Stimulated activated CD8-positive, alpha-beta memory T cell treated with anti-CD3 and anti-CD28 coated beads, Interleukin-7, amount 100 ng/mL, for 1 hour (primary cell): ENCODE results near the gene TP53BP2.
"Not testable (repeated sequence)": the region's sequence is repeated elsewhere in the genome, so short reads cannot be mapped to it uniquely, and the experiment has no call there.

Experiments used
- DNase-seq, 2 donors: peaks; one replicate each; pipeline ENCODE4 v3.0.0-alpha.2; 2020; ENCODE audit warnings: low read depth in 2 of 2

TP53BP2 gene, protein sequence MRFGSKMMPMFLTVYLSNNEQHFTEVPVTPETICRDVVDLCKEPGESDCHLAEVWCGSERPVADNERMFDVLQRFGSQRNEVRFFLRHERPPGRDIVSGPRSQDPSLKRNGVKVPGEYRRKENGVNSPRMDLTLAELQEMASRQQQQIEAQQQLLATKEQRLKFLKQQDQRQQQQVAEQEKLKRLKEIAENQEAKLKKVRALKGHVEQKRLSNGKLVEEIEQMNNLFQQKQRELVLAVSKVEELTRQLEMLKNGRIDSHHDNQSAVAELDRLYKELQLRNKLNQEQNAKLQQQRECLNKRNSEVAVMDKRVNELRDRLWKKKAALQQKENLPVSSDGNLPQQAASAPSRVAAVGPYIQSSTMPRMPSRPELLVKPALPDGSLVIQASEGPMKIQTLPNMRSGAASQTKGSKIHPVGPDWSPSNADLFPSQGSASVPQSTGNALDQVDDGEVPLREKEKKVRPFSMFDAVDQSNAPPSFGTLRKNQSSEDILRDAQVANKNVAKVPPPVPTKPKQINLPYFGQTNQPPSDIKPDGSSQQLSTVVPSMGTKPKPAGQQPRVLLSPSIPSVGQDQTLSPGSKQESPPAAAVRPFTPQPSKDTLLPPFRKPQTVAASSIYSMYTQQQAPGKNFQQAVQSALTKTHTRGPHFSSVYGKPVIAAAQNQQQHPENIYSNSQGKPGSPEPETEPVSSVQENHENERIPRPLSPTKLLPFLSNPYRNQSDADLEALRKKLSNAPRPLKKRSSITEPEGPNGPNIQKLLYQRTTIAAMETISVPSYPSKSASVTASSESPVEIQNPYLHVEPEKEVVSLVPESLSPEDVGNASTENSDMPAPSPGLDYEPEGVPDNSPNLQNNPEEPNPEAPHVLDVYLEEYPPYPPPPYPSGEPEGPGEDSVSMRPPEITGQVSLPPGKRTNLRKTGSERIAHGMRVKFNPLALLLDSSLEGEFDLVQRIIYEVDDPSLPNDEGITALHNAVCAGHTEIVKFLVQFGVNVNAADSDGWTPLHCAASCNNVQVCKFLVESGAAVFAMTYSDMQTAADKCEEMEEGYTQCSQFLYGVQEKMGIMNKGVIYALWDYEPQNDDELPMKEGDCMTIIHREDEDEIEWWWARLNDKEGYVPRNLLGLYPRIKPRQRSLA

DNA sequence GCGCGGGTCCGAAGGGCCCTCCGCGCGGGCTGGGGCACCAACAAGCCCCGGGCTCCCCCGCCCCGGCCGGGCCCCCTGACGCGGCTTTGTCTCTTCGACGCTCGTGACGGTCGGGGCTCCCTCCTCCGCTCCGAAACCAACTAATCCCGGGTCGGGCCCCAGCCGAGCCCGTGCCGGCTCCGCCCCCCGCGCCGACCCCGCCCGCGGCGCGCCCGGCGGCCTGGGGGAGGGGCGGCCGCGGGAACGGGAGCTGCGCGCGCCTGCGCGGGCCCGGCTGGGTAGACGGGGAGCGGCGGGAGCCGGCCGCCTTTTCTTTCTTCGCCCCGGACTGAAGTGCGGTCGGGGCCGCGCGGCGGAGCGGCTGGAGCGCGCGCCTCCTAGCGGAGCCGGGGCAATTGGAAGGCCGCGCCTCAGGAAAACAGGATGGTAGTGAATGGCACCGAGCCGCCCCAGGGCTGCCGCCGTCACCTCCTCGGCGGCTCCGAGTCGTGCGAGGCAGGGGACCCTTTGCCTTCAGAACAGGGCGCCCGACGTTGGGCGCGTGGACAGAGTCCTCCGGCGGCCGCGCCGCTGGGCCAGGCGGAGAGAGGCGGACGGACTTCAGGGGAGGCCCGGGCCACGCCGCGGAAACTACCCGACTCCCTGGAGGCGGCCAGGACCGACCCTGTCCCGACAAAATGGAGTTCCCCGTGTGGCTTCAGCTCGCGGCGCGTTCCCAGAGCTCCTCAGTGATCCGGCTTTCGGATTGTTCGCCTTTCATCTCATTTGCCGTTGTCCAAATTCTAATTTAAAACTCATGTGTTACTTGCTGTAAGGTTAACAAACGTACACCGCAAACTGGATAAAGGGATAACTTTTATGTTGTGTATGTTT lies at the start of gene TP53BP2:
TSS of gene TP53BP2 (minus strand) at position 138 of the 873 bp plus-strand sequence. CDS start 267 bp downstream, outside the sequence.
- DNase-seq, result peak; percentile 69

DNA sequence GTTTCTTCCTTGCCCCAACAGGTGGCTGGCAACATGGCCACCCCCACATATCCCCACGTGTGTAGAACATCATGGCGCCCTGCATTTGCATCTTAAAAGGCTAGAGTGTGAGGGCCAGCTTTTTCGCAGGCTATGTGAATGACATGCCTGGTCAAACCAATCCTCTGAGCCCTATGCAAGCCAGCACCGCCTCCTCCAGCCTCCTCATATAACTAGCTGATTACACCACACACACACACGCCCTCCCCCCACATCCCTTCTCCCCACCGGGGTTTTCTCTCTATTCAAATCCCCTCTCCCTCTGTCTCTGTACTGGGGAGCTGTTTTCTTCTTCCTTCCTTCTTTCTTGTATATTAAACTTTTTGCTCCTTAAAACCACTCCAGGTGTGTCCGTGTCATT lies 44.7 kb upstream of the TP53BP2 start:
- not testable (repeated sequence) for DNase-seq

DNA sequence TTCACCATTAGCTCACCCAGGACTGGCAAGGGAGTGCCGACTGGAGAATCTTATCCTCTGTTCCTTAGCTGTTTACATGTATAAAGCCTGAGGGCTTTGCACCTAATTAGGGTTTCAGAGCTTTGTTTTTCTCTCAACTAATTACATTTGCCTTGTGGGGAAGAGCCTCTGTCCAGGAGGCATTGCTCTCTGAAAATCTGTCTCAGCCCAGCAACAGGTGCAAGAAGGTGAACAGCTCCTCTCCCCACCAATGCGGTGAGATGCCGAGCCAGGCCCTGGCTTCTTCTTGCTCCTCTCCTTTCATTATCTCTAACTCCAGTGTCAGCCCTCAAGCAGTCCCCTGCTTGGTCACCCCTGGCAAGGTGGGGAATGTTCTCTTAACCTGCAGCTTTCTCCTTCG lies 43.6 kb upstream of the TP53BP2 start:
- DNase-seq, result not testable (repeated sequence)

DNA sequence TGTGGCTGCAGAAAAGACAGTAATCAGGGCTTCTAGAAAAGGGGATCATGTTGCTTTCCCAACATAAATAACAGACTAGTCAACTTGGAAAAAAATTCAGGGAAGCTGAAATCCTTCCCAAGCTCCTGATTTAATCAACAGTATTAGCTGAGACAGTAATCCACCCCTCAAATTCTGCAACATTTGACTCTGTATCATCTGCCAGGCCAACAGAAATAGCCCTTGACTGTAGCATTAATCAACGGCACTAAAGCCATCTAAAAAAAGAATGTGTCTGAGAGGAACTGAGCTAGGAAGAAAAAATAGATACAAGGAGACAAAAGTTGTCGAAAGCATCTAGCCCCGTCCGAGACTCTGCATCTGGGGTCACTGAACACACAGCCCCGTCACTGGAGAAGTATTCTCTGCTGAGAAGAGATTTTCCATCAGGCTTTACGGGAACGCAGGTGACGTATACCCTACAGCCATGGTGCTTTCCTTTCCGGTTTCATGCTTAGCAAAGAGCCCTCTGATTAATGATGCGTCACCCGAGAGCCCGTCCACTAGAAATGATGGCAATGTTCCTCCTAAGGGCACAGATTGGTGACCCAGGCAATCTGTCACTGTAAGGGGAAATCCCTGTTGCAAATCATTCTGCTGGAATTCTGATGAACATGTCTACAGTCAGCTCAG lies 42.1 kb upstream of the TP53BP2 start:
- DNase-seq, result no peak

DNA sequence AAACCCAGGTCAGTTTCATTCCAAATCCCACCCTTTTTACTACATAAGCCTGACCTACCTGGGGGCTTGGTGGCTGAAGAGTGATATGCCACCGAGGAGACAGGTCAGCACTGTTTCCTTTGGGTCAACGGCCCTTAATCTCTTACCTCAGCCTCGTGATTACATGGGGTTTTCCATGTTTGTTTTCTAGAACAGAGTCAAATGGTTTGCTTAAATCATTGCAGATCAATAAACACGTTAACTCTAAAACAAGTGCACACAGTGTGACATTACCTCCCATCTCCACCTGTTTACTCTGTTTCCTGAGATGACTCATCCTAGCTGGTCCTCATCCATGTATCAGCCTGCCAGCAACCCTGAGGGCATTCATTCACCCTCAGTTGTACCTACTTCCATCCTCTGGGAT lies 40.8 kb upstream of the TP53BP2 start:
- no peak for DNase-seq

DNA sequence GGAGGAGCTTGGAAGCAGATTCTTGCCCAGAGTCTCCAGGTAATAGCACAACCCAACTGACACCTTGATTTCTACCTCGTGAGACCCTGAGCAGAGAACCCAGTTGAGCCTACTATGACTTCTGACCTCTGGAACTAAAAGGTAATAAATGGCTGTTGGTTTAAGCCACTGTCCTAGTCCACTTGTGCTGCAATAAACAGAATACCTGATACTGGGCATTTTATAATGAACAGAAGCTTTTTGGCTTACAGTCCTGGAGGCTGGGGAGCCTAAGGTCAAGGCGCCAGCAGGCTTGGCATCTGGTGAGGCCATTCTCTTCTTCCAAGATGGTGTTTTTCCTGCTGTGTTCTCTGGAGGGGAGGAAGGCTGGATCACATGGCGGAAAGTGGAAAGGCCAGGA lies 39.9 kb upstream of the TP53BP2 start:
- no peak for DNase-seq

DNA sequence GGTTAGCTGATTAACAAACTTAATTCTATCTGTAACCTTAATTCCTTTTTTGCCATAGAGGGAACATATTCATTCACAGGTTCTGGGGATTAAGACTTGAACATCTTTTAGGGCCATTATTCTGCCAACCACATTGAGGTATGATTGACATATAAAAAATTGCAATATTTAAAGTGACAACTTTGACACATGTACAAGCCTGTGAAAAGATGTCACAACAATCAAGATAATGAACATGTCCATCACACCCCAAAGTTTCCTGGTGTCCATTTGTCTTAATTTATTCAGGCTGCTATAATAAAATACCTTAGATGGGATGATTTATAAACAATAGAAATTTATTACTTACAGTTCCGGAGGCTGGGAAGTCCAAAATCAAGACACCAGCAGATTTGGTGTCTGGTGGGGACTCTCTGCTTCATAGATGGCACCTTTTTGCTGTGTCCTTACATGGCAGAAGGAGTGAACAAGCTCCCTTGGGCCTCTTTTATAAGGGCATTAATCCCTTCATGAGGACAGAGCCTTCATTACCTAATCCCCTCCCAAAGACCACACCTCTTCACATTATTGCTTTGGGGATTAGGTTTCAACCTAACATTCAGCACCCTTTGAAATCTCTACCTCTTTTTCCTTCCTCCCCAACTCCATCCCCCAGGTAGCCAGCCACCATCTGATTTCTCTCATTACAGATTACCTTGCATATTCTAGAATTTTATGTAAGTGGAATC lies 33.0 kb upstream of the TP53BP2 start:
- no peak for DNase-seq

DNA sequence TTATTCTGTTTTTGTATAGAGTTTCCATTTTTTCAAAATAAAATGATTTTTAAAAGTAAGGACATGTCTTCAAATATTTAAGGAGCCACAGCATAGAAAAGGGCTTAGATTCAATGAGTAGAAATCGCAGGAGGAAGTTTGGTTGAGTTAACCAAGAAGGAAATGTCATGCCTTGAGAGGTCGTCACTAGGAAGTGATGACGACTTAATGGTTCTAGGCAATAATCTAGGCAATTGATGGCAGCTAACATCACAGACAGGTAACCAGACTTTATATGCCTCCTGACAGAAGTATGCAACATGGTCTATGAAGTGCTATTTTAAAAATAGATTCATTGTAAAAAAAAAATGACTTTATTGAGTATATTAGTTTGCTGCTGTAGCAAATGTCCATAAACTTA lies 32.1 kb upstream of the TP53BP2 start:
- no peak for DNase-seq

DNA sequence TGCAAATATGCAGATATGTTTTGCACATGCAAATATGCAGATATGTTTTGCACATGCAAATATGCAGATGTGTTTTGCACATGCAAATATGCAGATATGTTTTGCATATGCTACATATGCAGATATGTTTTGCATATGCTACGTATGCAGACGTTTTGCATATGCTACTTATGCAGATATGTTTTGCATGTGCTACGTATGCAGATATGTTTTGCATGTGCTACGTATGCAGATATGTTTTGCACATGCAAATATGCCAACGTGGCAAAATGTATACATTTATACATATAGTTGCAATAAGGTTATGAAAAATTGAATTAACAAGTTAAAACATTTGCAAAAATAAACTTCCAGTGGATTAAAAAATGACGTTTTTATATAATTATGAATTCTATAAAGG lies 30.8 kb upstream of the TP53BP2 start:
- no peak for DNase-seq

DNA sequence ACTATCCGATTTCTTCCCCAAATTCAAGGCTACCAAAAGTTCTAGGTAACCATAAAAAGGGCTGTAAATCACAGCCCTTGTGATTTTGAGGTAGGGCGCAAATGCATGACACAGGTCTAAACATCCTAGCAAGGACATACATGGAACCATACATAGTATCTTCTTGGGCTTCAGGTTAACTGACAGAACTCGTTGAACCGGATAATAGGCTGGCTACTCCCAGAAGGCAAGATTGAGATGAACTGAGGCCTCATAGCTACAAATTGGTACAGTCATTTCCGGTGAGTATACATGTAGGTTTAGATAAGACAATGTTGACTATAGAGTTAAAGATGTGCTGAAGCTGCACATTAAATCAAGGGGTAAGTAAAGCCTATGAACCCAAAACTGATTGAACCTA lies 27.3 kb upstream of the TP53BP2 start:
- no peak for DNase-seq

DNA sequence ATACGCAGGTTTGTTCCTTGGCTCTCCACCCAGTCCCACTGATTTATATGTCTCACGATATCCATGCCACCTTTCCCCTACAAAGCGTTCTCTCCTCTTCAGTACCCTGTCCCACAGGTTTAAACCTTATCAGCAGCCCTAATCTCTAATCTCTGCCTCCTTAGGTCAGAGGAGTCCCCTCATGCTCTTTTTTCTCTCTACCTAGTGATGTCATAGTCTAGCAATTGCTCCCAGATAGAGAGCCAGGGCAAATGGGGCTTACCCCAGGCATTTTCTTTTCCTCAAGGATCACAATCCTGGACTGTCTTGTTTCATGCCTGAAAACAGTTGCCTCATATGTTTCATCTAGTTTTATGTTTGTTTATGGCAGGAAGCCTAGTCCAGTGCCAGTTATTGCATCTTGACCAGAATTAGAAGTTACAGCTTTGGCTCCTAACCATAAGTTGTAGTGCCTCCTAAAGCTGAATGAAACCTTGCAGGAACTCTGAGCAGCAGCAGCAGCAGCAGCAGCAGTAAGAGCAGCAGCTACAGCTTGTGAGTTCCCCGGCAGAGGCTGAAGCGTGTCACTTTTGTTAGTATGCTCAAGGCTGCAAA lies 26.7 kb upstream of the TP53BP2 start:
- DNase-seq, result no peak

DNA sequence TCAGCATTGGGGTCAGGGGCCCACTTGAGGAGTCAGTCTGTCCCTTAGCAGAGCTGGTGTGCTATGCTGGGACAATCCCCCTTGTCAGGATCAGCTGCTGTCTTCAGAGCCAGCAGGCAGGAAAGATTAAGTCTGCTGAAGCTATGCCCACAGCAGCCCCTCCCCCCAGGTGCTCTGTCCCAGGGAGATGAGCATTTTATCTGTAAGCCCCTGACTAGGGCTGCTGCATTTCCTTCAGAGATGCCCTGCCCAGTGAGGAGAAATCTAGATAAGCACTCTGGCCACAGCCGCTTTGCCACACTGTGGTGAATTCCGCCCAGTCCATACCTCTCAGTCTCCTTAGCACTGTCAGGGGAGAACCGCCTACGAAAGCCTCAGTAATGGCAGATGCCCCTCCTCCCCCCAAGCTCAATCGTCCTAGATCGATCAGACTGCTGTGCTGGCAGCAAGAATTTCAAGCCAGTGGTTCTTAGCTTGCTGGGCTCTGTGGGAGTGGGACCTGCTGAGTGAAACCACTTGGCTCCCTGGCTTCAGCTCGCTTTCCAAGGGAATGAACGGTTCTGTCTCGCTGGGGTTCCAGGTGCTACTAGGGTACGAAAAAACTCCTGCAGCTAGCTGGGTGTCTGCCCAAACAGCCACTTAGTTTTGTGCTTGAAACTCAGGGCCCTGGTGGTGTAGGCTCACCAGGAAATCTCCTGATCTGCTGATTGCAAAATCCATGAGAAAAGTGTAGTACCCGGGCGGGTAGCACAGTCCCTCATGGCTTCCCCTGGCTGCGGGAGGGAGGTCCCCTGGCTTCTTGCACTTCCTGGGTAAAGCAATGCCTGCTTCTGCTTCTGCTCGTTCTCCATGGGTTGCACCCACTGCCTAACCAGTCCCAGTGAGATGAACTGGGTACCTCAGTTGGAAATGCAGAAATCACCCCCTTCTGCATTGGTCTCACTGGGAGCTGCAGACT lies 25.1 kb upstream of the TP53BP2 start:
- DNase-seq, result no peak

DNA sequence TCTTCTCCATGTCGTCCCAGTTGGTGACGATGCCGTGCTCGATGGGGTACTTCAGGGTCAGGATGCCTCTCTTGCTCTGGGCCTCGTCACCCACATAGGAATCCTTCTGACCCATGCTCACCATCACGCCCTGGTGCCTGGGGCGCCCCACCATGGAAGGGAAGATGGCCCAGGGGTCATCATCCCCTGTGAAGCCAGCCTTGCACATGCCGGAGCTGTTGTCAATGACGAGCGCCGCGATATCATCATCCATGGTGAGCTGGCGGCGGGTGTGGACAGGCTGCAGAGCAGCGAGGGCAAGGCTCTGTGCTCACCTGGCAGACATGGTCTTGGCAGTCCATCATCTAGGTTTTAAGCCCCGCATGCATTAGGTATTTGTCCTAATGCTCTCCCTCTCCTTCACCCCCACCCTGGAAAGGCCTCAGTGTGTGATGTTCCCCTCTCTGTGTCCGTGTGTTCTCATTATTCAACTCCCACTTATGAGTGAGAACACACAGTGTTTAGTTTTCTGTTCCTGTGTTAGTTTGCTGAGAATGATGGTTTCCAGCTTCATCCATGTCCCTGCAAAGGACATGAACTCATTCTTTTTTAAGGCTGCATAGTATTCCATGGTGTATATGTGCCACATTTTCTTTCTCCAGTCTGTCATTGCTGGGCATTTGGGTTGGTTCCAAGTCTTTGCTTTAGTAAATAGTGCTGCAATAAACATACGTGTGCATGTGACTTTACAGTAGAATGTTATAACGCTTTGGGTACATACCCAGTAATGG lies 19.0 kb upstream of the TP53BP2 start:
- not testable (repeated sequence) for DNase-seq

DNA sequence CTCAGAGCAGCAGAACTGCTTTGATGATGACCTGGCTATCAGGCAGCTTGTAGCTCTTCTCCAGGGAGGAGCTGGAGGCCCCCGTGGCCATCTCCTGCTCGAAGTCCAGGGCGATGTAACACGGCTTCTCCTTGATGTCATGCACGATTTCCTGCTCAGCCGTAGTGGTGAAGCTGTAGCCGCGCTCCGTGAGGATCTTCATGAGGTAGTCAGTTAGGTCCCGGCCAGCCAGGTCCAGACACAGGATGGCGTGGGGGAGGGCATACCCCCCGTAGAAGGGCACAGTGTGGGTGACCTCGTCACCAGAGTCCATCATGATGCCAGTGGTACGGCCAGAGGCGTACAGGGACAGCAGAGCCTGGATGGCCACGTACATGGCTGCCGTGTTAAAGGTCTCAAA lies 18.3 kb upstream of the TP53BP2 start:
- no peak for DNase-seq

DNA sequence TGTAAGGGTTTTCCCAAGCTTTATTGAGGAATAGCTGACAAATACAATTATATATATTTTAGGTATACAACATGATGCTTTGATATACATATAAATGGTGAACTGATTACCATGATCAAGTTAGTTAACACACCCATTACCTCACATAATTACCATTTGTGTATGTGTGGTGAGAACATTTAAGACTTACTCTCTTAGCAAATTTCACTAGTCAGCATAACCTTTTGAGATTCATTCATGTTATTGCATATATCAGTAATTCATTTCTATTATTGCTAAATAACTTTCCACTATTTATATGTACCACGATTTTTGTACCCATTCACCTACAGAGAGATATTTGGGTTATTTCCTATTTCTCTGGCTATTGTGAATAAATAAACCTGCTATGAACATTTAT lies 16.2 kb upstream of the TP53BP2 start:
- DNase-seq, result no peak

DNA sequence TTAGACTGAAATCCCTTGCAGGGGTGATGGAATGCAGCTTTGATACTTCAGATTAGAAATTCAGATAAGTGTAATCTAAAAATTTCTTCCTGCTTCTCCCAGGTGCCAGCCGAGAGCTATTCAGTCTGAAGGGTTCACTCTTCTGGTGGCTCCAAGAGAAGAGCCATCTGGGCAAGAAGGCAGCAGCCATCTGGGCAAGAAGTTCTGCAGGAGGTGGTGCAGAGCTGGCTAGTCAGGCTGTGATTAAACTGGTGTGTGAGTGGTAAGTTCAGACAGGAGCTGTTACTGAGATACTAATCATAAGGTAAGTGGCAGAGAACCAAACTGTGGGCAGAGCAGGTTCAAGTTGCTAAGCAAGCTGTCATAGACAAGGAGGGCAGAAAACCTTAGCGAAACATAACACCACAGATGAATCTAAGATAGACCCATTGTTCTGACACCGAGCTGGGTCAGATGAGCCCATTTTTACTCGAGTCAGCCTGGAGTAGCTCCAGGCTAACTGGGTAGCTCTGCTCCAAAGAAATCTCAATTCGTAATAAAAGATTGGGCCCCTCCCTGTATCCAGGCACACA lies 14.4 kb upstream of the TP53BP2 start:
- DNase-seq, result no peak

DNA sequence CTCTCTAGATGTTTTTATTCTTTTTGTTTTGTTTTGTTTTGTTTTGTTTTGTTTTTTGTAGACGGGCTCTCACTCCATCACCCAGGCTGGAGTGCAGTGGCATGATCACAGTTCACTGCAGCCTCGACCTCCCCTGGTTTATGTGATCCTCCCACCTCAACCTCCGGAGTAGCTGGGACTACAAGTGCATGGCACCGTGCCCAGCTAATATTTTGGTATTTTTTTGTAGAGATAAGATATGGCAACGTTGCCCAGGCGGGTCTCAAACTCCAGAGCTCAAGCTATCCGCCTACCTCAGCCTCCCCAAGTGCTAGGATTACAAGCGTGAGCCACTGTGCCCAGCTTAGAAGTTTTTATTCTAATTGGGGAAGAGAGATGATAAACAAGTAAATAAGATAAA lies 13.3 kb upstream of the TP53BP2 start:
- DNase-seq, result no peak
